HEK293T (cell line): ENCODE measurements around the gene NTN1.

Experiments
- ARNT ChIP-seq: fragments of 450-650 bp; IDR thresholded peaks from 2 replicates; pipeline ENCODE4 v1.6.1; 2017; ENCODE audit warnings: mild to moderate bottlenecking
- BHLHE40 ChIP-seq: fragments of 450-650 bp; IDR thresholded peaks from 2 replicates; pipeline ENCODE4 v1.6.1; 2016; ENCODE audit warnings: mild to moderate bottlenecking, moderate library complexity, borderline replicate concordance
- CTBP1 ChIP-seq: fragments of 450-650 bp; IDR thresholded peaks from 2 replicates; pipeline ENCODE4 v1.6.1; 2016; ENCODE audit warnings: borderline replicate concordance
- FOXA1 ChIP-seq: fragments of 450-650 bp; IDR thresholded peaks from 2 replicates; pipeline ENCODE4 v1.6.1; 2016; ENCODE audit warnings: mild to moderate bottlenecking
- FOXK2 ChIP-seq: fragments of 450-650 bp; IDR thresholded peaks from 2 replicates; pipeline ENCODE4 v1.6.1; 2016; ENCODE audit warnings: mild to moderate bottlenecking
- FOXM1 ChIP-seq: fragments of 450-650 bp; IDR thresholded peaks from 2 replicates; pipeline ENCODE4 v1.6.1; 2017; ENCODE audit warnings: mild to moderate bottlenecking, borderline replicate concordance
- HDGF ChIP-seq: fragments of 450-650 bp; IDR thresholded peaks from 2 replicates; pipeline ENCODE4 v1.6.1; 2017; ENCODE audit warnings: antibody characterized with exemption, borderline replicate concordance
- LEF1 ChIP-seq: fragments of 450-650 bp; IDR thresholded peaks from 2 replicates; pipeline ENCODE4 v1.6.1; 2017; ENCODE audit warnings: mild to moderate bottlenecking, borderline replicate concordance
- SP1 ChIP-seq: fragments of 450-650 bp; IDR thresholded peaks from 2 replicates; pipeline ENCODE4 v1.6.1; 2017
- SUZ12 ChIP-seq: fragments of 450-650 bp; IDR thresholded peaks from 2 replicates; pipeline ENCODE4 v1.6.1; 2016; ENCODE audit warnings: mild to moderate bottlenecking

- TF ChIP-seq BHLHE40: no peak
- no peak for TF ChIP-seq HDGF
- no peak for TF ChIP-seq SUZ12
- TF ChIP-seq FOXM1: no peak
- TF ChIP-seq LEF1: no peak
- TF ChIP-seq SP1: no peak
- no peak for TF ChIP-seq FOXK2
- no peak for TF ChIP-seq FOXA1
- TF ChIP-seq ARNT: no peak
- no peak for TF ChIP-seq CTBP1
Measured at GRCh38 chr17:9261081-9262012, 240.0 kb downstream of the NTN1 start.
